Measurements from ENCODE around the gene RC3H2. TPM values are rescaled to one million over a fixed set of nuclear protein-coding genes. Genes with fewer than 3 reads are reported as not detected.
"Not testable (repeated sequence)": the region's sequence is repeated elsewhere in the genome, so short reads cannot be mapped to it uniquely, and the experiment has no call there.

The RC3H2 gene
- total RNA-seq, 1 donor from 2014 or later: 74.4 TPM

DNA sequence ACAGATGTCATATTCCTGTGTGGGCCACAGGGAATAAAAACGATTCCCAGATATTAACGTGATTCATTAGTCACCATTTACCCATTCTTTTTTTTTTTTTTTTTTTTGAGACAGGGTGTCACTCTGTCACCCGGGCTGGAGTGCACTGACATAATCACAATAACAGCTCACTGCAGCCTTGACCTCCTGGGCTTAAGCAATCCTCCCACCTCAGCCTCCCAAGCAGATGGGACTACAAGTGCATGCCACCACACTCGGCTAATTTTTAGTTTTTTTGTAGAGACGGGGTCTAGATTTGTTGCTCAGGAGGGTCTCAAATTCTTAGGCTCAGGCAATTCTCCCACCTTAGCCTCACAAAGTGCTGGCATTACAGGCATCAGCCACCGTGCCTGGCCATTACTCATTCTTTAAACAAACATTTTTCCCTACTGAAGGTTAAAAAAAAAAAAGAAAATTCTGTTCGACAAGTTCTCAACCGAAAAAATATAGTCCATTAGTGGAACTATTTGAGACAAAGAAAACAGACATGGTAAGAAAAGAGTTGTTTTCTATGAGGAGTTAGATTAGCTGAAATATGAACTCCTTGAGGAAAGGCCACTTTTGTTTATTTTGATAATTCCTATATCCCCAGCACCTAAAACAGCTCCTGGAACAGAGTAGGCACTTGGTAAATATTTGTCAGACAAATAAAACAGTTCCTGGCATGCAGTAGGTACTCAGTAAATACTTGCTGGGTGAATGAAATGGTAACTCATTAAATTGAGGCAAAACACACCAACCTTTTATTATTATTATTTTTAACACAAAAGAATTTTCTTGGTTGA, 44.6 kb downstream of the RC3H2 start:
- Mint-ChIP-seq H3K27me3 (ENCODE audit: unreplicated experiment) (no peaks in the 10 kb centered on the region), H3K36me3 (ENCODE audit: unreplicated experiment) (peaks cover 61% of the 10 kb centered on the region), H3K4me3 (ENCODE audit: unreplicated experiment) (no peak overlapping the region), H3K27ac (ENCODE audit: unreplicated experiment) (peak overlapping the region; percentile 34), H3K9me3 (ENCODE audit: unreplicated experiment) (no peaks in the 10 kb centered on the region), H3K4me1 (ENCODE audit: unreplicated experiment) (peaks cover 7% of the 10 kb centered on the region)
- DNase-seq (ENCODE audit: extremely low spot score, unreplicated experiment): no peak
- no peak for TF ChIP-seq CTCF (IDR thresholded peaks at IDR 0.05)

- DNase-seq (ENCODE audit: extremely low spot score, unreplicated experiment): no peak
- no peak overlapping the region for H3K27ac Mint-ChIP-seq (ENCODE audit: unreplicated experiment)
- H3K4me1 Mint-ChIP-seq (ENCODE audit: unreplicated experiment): peaks cover 7% of the 10 kb centered on the region
- no peak overlapping the region for H3K4me3 Mint-ChIP-seq (ENCODE audit: unreplicated experiment)
- peaks cover 58% of the 10 kb centered on the region for H3K36me3 Mint-ChIP-seq (ENCODE audit: unreplicated experiment)
- H3K9me3 Mint-ChIP-seq (ENCODE audit: unreplicated experiment): no peaks in the 10 kb centered on the region
- no peak for TF ChIP-seq CTCF (IDR thresholded peaks at IDR 0.05)
- H3K27me3 Mint-ChIP-seq (ENCODE audit: unreplicated experiment): no peaks in the 10 kb centered on the region
Measured at GRCh38 chr9:122857815-122858214, 47.3 kb downstream of the RC3H2 start.

DNA sequence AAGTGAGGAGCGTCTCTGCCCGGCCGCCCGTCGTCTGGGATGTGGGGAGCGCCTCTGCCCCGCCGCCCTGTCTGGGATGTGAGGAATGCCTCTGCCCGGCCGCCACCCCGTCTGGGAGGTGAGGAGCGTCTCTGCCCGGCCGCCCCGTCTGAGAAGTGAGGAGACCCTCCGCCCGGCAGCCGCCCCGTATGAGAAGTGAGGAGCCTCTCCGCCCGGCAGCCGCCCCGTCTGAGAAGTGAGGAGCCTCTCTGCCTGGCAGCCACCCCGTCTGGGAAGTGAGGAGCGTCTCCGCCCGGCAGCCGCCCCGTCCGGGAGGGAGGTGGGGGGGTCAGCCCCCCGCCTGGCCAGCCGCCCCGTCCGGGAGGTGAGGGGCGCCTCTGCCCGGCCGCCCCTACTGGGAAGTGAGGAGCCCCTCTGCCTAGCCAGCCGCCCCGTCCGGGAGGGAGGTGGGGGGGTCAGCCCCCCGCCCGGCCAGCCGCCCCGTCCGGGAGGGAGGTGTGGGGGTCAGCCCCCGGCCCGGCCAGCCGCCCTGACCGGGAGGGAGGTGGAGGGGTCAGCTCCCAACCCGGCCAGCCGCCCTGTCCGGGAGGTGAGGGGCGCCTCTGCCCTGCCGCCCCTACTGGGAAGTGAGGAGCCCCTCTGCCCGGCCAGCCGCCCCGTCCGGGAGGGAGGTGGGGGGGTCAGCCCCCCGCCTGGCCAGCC, 52.9 kb downstream of the RC3H2 start:
- DNase-seq (ENCODE audit: extremely low spot score, unreplicated experiment); H3K9me3 Mint-ChIP-seq (ENCODE audit: unreplicated experiment); H3K4me3 Mint-ChIP-seq (ENCODE audit: unreplicated experiment); H3K27ac Mint-ChIP-seq (ENCODE audit: unreplicated experiment); H3K4me1 Mint-ChIP-seq (ENCODE audit: unreplicated experiment); H3K27me3 Mint-ChIP-seq (ENCODE audit: unreplicated experiment): not testable (repeated sequence)
- H3K36me3 Mint-ChIP-seq (ENCODE audit: unreplicated experiment): peaks cover 46% of the 10 kb centered on the region

DNA sequence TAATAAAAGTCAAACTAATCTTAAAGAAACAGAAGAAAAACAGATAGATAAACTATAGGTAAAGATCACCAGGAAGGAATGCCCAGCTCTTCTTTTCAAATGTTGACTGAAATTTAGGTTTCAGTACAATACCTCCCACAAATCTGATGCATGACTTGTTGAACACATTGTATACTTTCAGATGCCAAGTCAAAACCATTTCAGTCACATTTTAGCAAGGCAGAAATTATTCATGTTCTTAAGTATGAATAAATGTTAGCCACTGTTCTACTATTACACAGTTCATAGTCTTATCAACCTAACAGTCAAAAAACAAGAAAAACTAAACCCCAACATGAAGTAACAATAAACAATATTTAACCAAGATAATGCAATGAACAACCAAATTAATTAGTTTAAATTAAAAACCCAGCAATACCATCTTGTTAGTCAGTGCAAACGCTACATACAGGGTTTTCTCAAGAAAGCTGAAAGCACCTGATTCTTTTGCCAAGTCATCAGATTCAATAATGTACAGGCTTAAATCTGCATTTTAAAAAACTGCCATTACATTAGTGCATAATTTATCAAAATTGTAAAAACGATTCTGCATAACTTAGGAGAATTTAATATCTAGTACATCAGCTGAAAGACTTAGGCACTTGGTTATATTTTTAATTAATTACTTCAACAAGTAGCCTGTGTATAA, 56.8 kb downstream of the RC3H2 start:
- Mint-ChIP-seq H3K4me1 (ENCODE audit: unreplicated experiment) (no peaks in the 10 kb centered on the region), H3K36me3 (ENCODE audit: unreplicated experiment) (peaks cover 37% of the 10 kb centered on the region), H3K27me3 (ENCODE audit: unreplicated experiment) (no peaks in the 10 kb centered on the region), H3K9me3 (ENCODE audit: unreplicated experiment) (no peaks in the 10 kb centered on the region), H3K27ac (ENCODE audit: unreplicated experiment) (no peak overlapping the region), H3K4me3 (ENCODE audit: unreplicated experiment) (no peak overlapping the region)
- no peak for DNase-seq (ENCODE audit: extremely low spot score, unreplicated experiment)
- no peak for TF ChIP-seq CTCF (IDR thresholded peaks at IDR 0.05)

DNA sequence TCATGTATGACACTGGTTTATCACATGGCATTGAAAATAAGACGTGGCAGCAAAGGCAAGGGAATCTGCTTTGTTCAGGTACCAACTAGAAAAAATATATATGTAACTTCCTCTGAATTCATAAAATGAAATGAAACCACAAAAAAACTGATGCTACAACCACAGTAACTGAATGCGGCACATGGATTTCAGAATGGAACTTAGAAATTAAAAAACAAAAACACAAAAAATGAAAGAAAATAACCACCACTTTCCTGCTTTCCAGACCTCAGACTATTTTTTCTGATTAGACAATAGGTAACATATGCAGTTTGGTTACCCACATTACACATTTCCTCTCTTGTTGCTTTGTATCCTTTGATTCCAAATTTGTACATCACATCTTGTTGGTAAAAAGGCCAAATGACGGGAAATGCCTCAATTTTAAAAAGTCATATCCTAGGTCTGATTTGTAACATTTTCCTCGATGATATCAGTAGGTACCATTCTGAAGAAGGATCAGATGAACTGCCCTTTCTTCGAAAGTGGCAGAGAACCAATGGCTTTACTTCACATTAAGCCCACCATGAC, 58.7 kb downstream of the RC3H2 start:
- DNase-seq (ENCODE audit: extremely low spot score, unreplicated experiment): no peak
- Mint-ChIP-seq H3K4me1 (ENCODE audit: unreplicated experiment) (no peaks in the 10 kb centered on the region), H3K9me3 (ENCODE audit: unreplicated experiment) (no peaks in the 10 kb centered on the region), H3K36me3 (ENCODE audit: unreplicated experiment) (peaks cover 39% of the 10 kb centered on the region), H3K4me3 (ENCODE audit: unreplicated experiment) (no peak overlapping the region), H3K27ac (ENCODE audit: unreplicated experiment) (no peak overlapping the region), H3K27me3 (ENCODE audit: unreplicated experiment) (no peaks in the 10 kb centered on the region)
- no peak for TF ChIP-seq CTCF (IDR thresholded peaks at IDR 0.05)
